ENCODE results near the gene HPCA. TPM values are rescaled to one million over a fixed set of nuclear protein-coding genes. Genes with fewer than 3 reads are reported as not detected.

Gene HPCA
- total and polyA plus RNA-seq, 2 of the 4 experiments (the other 2 are of a cell fraction): 0.22 TPM; not detected in 1

DNA sequence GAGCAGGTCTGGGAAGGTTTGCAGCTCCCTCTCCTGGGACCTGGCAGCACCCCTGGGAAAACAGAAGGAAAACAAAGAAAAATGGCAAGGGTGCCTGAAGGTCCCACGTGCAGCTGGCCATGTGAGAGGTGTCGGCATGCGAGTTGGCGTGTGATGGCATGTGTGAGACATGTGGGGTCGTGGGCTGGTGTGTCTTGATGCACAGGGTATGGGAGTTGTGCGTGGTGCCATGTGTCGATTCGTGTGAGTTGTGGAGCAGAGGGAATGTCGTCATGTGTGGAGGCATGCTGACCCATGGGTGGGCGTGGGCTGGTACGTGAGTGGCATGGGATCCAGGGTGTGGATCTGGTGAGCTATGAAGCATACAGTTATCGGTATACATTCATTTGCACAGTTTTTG, 1.3 kb downstream of the HPCA start:
- H4K20me1 ChIP-seq (ENCODE audit: insufficient read depth, low read length): peaks cover 3% of the 10 kb centered on the region; the same call in 1 of the 2 replicates
- POLR2A ChIA-PET (ENCODE audit: unreplicated experiment): no interaction called here
- no peak overlapping the region for H2BK120ac ChIP-seq (ENCODE audit: low read depth, low read length)
- H3K36me3 ChIP-seq (ENCODE audit: control insufficient read depth, insufficient read depth, low read length): no peaks in the 10 kb centered on the region
- CTCF ChIA-PET: no interaction called here
- no peak overlapping the region for H3K18ac ChIP-seq (ENCODE audit: low read depth, low read length)
- DNase-seq (no peak), ATAC-seq (ENCODE audit: low read depth) (no peak)
- intact Hi-C loops (cut with micrococcal nuclease) (loop anchor here (5.0 kb wide), 1 partner anchor 485 kb away; no protein-coding TSS in a partner anchor), dilution Hi-C loops (cut with HindIII; ENCODE audit: low sequenced_read_pairs, unreplicated experiment) (no loop called here), in situ Hi-C loops (cut with MboI; ENCODE audit: low sequenced_read_pairs) (no loop called here)
- H2AK9ac ChIP-seq (replicated peaks; ENCODE audit: low read depth, low read length, poor library complexity): peak overlapping the region; percentile 42
- H3K27ac ChIP-seq (ENCODE audit: insufficient read depth, low read length): no peak overlapping the region
- no peaks in the 10 kb centered on the region; the same call in 1 of the 2 replicates for H3K4me1 ChIP-seq (ENCODE audit: control insufficient read depth, insufficient read depth, low read length)
- no peak overlapping the region for H2BK20ac ChIP-seq (ENCODE audit: low read depth, low read length)
- H3K4me3 ChIP-seq (ENCODE audit: insufficient read depth, low read depth, low read length): no peak overlapping the region
- no peak overlapping the region for H2BK5ac ChIP-seq (ENCODE audit: low read depth, low read length, poor library complexity, severe bottlenecking)
- no peak overlapping the region for H2BK15ac ChIP-seq (ENCODE audit: low read depth, low read length)
- H4K8ac ChIP-seq (ENCODE audit: low read depth in 2 of 2, low read length in 2 of 2): no peak overlapping the region
- H3K27me3 ChIP-seq (ENCODE audit: control insufficient read depth, insufficient read depth, low read length): peaks cover 73% of the 10 kb centered on the region
- H3K9me3 ChIP-seq (ENCODE audit: control insufficient read depth, insufficient read depth, low read length): no peaks in the 10 kb centered on the region; the same call in 1 of the 2 replicates
- no peak overlapping the region for H2AK5ac ChIP-seq (ENCODE audit: low read depth, low read length)
- no peak for TF ChIP-seq RFX5 (IDR thresholded peaks at IDR 0.05; ENCODE audit: low read depth, low read length)
- no peak for TF ChIP-seq FOS (IDR thresholded peaks at IDR 0.05; ENCODE audit: low read depth, low read length)
- no peak for TF ChIP-seq NFE2L2 (IDR thresholded peaks at IDR 0.05; ENCODE audit: low read depth, low read length)
- TF ChIP-seq, protein P1, sequence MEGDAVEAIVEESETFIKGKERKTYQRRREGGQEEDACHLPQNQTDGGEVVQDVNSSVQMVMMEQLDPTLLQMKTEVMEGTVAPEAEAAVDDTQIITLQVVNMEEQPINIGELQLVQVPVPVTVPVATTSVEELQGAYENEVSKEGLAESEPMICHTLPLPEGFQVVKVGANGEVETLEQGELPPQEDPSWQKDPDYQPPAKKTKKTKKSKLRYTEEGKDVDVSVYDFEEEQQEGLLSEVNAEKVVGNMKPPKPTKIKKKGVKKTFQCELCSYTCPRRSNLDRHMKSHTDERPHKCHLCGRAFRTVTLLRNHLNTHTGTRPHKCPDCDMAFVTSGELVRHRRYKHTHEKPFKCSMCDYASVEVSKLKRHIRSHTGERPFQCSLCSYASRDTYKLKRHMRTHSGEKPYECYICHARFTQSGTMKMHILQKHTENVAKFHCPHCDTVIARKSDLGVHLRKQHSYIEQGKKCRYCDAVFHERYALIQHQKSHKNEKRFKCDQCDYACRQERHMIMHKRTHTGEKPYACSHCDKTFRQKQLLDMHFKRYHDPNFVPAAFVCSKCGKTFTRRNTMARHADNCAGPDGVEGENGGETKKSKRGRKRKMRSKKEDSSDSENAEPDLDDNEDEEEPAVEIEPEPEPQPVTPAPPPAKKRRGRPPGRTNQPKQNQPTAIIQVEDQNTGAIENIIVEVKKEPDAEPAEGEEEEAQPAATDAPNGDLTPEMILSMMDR (conservative IDR thresholded peaks at IDR 0.05; ENCODE audit: low read depth, low read length): no peak
- TF ChIP-seq RCOR1 (IDR thresholded peaks at IDR 0.05; ENCODE audit: insufficient replicate concordance, low read length): no peak
- no peak for TF ChIP-seq MXI1 (IDR thresholded peaks at IDR 0.05; ENCODE audit: borderline replicate concordance, low read depth, low read length)
- TF ChIP-seq, protein P2, sequence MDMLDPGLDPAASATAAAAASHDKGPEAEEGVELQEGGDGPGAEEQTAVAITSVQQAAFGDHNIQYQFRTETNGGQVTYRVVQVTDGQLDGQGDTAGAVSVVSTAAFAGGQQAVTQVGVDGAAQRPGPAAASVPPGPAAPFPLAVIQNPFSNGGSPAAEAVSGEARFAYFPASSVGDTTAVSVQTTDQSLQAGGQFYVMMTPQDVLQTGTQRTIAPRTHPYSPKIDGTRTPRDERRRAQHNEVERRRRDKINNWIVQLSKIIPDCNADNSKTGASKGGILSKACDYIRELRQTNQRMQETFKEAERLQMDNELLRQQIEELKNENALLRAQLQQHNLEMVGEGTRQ (IDR thresholded peaks at IDR 0.05; ENCODE audit: low read depth, low read length): no peak
- no peak overlapping the region for H3K56ac ChIP-seq (ENCODE audit: extremely low read depth, insufficient read depth, low read length)
- no peak overlapping the region for H3K9ac ChIP-seq (ENCODE audit: low read depth, low read length)
- H4K5ac ChIP-seq (ENCODE audit: low read depth, low read length): no peak overlapping the region
- WGBS, 2 experiments (ENCODE audit: extremely low coverage in 2 of 2, insufficient read length in 1 of 2): no CpG with 5 or more reads among the region's 12 CpGs
- H3K9me1 ChIP-seq (ENCODE audit: insufficient read depth, low read length): peaks cover 4% of the 10 kb centered on the region; the same call in 1 of the 2 replicates
- H3K14ac ChIP-seq (replicated peaks; ENCODE audit: low read depth, low read length): no peak overlapping the region
- no peak overlapping the region for H3K4me2 ChIP-seq (ENCODE audit: low read depth, low read length)
- H3K23ac ChIP-seq (ENCODE audit: low read depth, low read length): no peak overlapping the region
- no peaks in the 10 kb centered on the region for H3K79me1 ChIP-seq (ENCODE audit: low read depth in 1 of 2, low read length in 2 of 2)
- no peak overlapping the region for H2AFZ ChIP-seq (replicated peaks; ENCODE audit: low read length, poor library complexity)
- H4K91ac ChIP-seq (ENCODE audit: insufficient read depth, low read depth, low read length): no peak overlapping the region
- no peak overlapping the region for H3K4ac ChIP-seq (ENCODE audit: low read depth, low read length)
- no TSS peak for BruUV-seq (replicated peaks)

Measured in IMR-90 (cell line).